ENCODE data around the gene ACTN3.

DNA sequence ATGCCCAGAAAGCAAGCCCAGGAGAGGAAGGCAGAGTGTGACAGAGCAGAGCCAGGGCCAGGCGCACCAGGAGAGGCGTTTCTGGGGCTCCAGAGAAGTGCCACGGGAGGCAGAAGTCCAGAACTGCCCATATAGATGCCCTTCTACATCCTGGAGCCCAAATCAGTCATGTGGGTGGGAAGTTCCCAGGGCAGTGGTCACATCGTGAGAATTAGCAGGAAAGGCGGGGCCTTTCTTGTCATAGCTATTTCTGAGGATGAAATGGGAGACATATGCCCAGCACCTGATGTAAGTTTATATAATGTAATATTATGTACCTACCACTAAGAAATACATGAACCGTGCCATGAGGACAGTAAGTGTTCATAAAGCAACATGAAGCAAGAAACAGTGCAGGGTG is 13.9 kb upstream of the ACTN3 start:
- TF ChIP-seq, protein P1, sequence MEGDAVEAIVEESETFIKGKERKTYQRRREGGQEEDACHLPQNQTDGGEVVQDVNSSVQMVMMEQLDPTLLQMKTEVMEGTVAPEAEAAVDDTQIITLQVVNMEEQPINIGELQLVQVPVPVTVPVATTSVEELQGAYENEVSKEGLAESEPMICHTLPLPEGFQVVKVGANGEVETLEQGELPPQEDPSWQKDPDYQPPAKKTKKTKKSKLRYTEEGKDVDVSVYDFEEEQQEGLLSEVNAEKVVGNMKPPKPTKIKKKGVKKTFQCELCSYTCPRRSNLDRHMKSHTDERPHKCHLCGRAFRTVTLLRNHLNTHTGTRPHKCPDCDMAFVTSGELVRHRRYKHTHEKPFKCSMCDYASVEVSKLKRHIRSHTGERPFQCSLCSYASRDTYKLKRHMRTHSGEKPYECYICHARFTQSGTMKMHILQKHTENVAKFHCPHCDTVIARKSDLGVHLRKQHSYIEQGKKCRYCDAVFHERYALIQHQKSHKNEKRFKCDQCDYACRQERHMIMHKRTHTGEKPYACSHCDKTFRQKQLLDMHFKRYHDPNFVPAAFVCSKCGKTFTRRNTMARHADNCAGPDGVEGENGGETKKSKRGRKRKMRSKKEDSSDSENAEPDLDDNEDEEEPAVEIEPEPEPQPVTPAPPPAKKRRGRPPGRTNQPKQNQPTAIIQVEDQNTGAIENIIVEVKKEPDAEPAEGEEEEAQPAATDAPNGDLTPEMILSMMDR (IDR thresholded peaks at IDR 0.05) = no peak
- TF ChIP-seq POLR2AphosphoS5 (IDR thresholded peaks at IDR 0.05) (no peak), POLR2A (IDR thresholded peaks at IDR 0.05) (no peak), EP300 (IDR thresholded peaks at IDR 0.05) (no peak)
